Body of pancreas (tissue), 4 donors: ENCODE measurements around the gene CMPK2.

ENCODE experiments used
- POLR2A ChIP-seq, 3 donors: fragments of 450-650 bp; IDR thresholded peaks; one replicate each; pipeline ENCODE4 v1.6.1; 2016; ENCODE audit warnings: antibody characterized with exemption in 3 of 3, mild to moderate bottlenecking in 2 of 3
- TF ChIP-seq, protein P1 (sequence below), 7 experiments: fragments of 450-650 bp in 4 of 7; fragments of 200-600 bp in 3 of 7; sonication (generic) in 3 of 7; IDR thresholded peaks; one replicate each; pipeline ENCODE4 v1.5.1; 2016 to 2019; ENCODE audit warnings: antibody characterized with exemption in 7 of 7

DNA sequence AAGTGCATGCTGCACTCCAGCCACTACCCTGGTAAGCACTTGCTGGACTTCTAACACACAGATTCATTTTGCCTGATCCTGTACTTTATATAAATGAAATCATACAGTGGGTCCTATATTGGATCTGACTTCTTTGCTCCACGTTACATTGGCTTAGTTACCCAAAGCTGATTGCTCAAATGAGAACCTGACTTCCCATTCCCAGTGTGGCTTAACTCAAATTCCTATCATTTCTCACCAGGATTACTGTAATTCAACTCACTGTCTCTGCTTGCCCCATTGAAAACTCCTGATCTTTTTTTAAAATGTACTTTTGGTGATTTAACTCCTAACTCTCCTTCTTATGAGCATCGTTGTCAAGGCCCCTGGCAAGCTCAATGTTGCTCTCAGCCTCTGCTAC lies 13.3 kb upstream of the CMPK2 start:
- TF ChIP-seq, protein P1, sequence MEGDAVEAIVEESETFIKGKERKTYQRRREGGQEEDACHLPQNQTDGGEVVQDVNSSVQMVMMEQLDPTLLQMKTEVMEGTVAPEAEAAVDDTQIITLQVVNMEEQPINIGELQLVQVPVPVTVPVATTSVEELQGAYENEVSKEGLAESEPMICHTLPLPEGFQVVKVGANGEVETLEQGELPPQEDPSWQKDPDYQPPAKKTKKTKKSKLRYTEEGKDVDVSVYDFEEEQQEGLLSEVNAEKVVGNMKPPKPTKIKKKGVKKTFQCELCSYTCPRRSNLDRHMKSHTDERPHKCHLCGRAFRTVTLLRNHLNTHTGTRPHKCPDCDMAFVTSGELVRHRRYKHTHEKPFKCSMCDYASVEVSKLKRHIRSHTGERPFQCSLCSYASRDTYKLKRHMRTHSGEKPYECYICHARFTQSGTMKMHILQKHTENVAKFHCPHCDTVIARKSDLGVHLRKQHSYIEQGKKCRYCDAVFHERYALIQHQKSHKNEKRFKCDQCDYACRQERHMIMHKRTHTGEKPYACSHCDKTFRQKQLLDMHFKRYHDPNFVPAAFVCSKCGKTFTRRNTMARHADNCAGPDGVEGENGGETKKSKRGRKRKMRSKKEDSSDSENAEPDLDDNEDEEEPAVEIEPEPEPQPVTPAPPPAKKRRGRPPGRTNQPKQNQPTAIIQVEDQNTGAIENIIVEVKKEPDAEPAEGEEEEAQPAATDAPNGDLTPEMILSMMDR (IDR thresholded peaks at IDR 0.05), result no peak
- no peak for TF ChIP-seq POLR2A (IDR thresholded peaks at IDR 0.05)
